Kidney (tissue), 14 donors: ENCODE data around the gene ELN. TPM values are rescaled to one million over a fixed set of nuclear protein-coding genes. Genes with fewer than 3 reads are reported as not detected.

Experiments
- DNase-seq, 5 donors: peaks; one replicate each; pipeline ENCODE4 v3.0.0-alpha.2; 2013 to 2020
- FAIRE-seq: peaks from 2 replicates; lab custom pipeline; 2012; peaks lifted over from hg19 to GRCh38; lab: Jason Lieb, UNC
- H3K27ac ChIP-seq, 2 donors: one replicate each; pipeline ENCODE4 v1.7.0; 2013; ENCODE audit warnings: low read depth in 2 of 2, low read length in 2 of 2, inconsistent platforms in 1 of 2
- H3K27me3 ChIP-seq: one replicate; pipeline ENCODE4 v1.7.1; 2013; ENCODE audit warnings: low read length, inconsistent platforms; ENCODE audit not compliant: control insufficient read depth, insufficient read depth
- H3K36me3 ChIP-seq, 3 donors: one replicate each; pipeline versions ENCODE4 v1.7.0 to v1.7.1; 2013; ENCODE audit warnings: low read length in 3 of 3, control low read depth in 1 of 3, inconsistent platforms in 1 of 3; ENCODE audit not compliant: insufficient read depth in 3 of 3, control insufficient read depth in 2 of 3
- H3K4me1 ChIP-seq, 3 donors: one replicate each; pipeline versions ENCODE4 v1.7.0 to v1.7.1; 2013; ENCODE audit warnings: low read length in 3 of 3, inconsistent platforms in 1 of 3, low read depth in 1 of 3; ENCODE audit not compliant: control insufficient read depth in 2 of 3, insufficient read depth in 2 of 3
- H3K4me3 ChIP-seq, 3 donors: one replicate each; pipeline versions ENCODE4 v1.7.0 to v1.8.1; 2013; ENCODE audit warnings: low read length in 3 of 3, control low read depth in 1 of 3, inconsistent platforms in 1 of 3
- H3K9ac ChIP-seq, 3 donors: one replicate each; pipeline versions ENCODE4 v1.7.0 to v1.7.1; 2013; ENCODE audit warnings: low read length in 3 of 3, control low read depth in 1 of 3, inconsistent platforms in 1 of 3
- H3K9me3 ChIP-seq, 3 donors: one replicate each; pipeline versions ENCODE4 v1.7.0 to v1.7.1; 2013; ENCODE audit warnings: low read length in 3 of 3, control low read depth in 1 of 3, inconsistent platforms in 1 of 3; ENCODE audit not compliant: control insufficient read depth in 2 of 3, insufficient read depth in 1 of 3
- intact Hi-C: fragments of 100-400 bp; cut with DNase I; formaldehyde crosslinking; loops from one replicate; pipeline ENCODE4 v1.11.1; 2022
- polyA plus RNA-seq: library from polyadenylated mRNA; stranded (reverse); fragments of 350-450 nt; fragmentation: Illumina TruSeq; extraction: RNeasy Lipid Tissue Mini Kit (QIAGEN cat#74804); gene quantifications from one replicate; pipeline ENCODE4 v1.2.3, GENCODE V29; 2014; ENCODE audit warnings: low read depth, low replicate concordance; ENCODE audit not compliant: insufficient read depth
- total RNA-seq: library from RNA; stranded (reverse); fragmentation: NEBNext Ultra II Directional; extraction: Animal tissue kit (Norgen Biotek cat#: 25700); gene quantifications from one replicate; pipeline ENCODE4 v1.2.1, GENCODE V29; 2021
- TF ChIP-seq, protein P1 (sequence below): IDR thresholded peaks from 3 replicates; pipeline ENCODE4 v1.5.1; 2012; ENCODE audit warnings: mild to moderate bottlenecking, moderate library complexity, borderline replicate concordance; ENCODE audit not compliant: insufficient read depth; ENCODE audit errors: extremely low read depth
- donor health status: control.
- donor health status: control.
- donor health status: control.
- donor health status: control.
- donor health status: control.
- donor health status: DM: yes; HTN: yes; CAD: no.
- donor health status: Normal renal cell carcinoma (clear cell type).

ELN gene
- total and polyA plus RNA-seq, 2 donors from 2014 or later, result 14.9 to 44.8 TPM

DNA sequence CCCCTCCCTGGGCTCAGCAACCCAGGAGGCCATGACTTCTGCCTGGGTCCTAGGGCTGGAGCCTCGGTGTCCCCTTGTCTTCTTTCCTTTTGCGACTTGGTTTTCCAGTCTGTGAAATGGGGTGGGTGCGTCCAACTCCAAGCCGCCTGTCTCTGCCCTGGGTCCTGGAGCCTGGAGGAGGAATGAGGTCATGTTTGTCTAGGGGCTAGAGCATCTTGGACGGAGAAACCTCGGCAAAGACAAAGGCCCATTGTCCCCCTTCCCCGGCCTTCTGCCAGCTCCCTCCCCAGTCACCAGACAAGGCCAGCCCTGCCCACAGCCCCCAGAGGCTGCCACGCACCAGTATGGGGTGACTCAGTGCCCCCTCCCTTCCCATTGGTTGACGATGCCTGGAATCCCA, 39.8 kb upstream of the ELN start:
- Histone ChIP-seq H3K4me1 (no peaks in the 10 kb centered on the region), H3K9ac (no peak overlapping the region), H3K9me3 (no peaks in the 10 kb centered on the region), H3K4me3 (no peak overlapping the region), H3K36me3 (no peaks in the 10 kb centered on the region), H3K27ac (no peak overlapping the region), H3K27me3 (no peaks in the 10 kb centered on the region)
- intact Hi-C loops, result no loop called here
- TF ChIP-seq, protein P1, sequence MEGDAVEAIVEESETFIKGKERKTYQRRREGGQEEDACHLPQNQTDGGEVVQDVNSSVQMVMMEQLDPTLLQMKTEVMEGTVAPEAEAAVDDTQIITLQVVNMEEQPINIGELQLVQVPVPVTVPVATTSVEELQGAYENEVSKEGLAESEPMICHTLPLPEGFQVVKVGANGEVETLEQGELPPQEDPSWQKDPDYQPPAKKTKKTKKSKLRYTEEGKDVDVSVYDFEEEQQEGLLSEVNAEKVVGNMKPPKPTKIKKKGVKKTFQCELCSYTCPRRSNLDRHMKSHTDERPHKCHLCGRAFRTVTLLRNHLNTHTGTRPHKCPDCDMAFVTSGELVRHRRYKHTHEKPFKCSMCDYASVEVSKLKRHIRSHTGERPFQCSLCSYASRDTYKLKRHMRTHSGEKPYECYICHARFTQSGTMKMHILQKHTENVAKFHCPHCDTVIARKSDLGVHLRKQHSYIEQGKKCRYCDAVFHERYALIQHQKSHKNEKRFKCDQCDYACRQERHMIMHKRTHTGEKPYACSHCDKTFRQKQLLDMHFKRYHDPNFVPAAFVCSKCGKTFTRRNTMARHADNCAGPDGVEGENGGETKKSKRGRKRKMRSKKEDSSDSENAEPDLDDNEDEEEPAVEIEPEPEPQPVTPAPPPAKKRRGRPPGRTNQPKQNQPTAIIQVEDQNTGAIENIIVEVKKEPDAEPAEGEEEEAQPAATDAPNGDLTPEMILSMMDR, result no peak
- FAIRE-seq (no peak), DNase-seq (no peak)

DNA sequence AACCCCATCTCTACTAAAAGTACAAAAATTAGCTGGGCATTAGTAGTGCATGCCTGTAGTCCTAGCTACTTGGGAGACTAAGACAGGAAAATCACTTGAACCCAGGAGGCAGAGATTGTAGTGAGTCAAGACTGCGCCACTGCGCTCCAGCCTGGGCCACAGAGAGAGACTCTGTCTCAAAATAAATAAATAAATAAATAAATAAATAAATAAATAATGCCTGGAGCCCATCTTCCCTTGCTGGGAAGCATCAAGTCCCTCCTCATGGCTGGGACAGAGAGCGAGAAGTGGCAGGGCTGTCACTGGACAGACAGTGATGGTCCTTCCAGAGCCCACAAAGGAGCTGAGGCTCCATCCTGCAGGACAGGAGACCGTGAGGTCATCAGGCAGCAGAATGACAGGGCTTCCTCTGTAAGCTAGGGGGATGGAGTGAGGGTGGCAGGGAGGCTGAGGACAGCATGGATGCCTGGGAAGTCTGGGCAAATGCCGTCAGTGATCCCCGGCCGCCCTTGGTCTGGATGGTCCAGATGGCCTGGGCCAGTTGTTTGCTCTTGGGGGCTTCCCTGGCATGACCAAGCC, 36.4 kb upstream of the ELN start:
- FAIRE-seq (no peak), DNase-seq (no peak)
- Histone ChIP-seq H3K9me3 (peaks cover 0 to 12% (median 0%) of the 10 kb centered on the region in 3 donors), H3K4me1 (no peaks in the 10 kb centered on the region), H3K27me3 (no peaks in the 10 kb centered on the region), H3K4me3 (no peak overlapping the region), H3K9ac (no peak overlapping the region), H3K27ac (no peak overlapping the region), H3K36me3 (no peaks in the 10 kb centered on the region)
- TF ChIP-seq, protein P1, result no peak
- intact Hi-C loops, result no loop called here

DNA sequence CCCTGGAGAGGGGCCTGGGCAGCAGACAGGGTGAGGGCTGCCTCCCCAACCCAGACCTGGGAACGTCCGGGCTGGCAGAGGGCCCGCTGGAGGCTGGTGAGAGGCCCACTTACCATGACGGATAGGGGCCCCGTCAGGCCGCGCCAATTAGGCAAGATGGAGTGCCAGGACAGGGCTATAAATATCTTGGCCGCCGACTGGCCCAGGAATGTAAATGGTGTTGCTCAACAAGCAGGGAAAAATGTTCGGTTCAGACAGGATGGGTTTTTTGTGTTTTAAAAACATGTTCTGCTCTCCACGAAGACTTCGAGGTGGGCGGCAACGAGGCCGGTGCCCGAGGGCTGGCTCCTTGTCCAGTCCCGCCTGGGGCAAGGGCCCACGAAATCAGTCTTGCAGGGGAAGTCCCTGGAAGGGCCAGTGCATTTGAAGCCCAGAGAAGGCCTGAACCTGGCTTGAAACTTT, 35.8 kb upstream of the ELN start:
- no peak overlapping the region for H3K4me3 ChIP-seq
- TF ChIP-seq, protein P1, result no peak
- H3K27me3 ChIP-seq, result no peaks in the 10 kb centered on the region
- FAIRE-seq (no peak), DNase-seq (peak in 2 of 5 donors; percentile 34 to 46)
- no peak overlapping the region for H3K27ac ChIP-seq
- H3K36me3 ChIP-seq, result no peaks in the 10 kb centered on the region
- intact Hi-C loops, result no loop called here
- peaks cover 0 to 12% (median 0%) of the 10 kb centered on the region in 3 donors for H3K9me3 ChIP-seq
- no peak overlapping the region for H3K9ac ChIP-seq
- H3K4me1 ChIP-seq, result no peaks in the 10 kb centered on the region
